H1 (cell line): ENCODE measurements around the gene CDH8. TPM values are rescaled to one million over a fixed set of nuclear protein-coding genes. Genes with fewer than 3 reads are reported as not detected.

Source experiments
- CTCF ChIA-PET: fragments of 300-600 bp; sonication (Branson Sonifier 250); formaldehyde crosslinking; loops from one replicate; lab custom pipeline; 2021; ENCODE audit not compliant: partially characterized antibody; lab: Charles Lee
- POLR2A ChIA-PET: fragments of 300-600 bp; sonication (Branson Sonifier 250); formaldehyde crosslinking; loops from one replicate; lab custom pipeline; 2021; ENCODE audit warnings: inconsistent platforms; ENCODE audit not compliant: partially characterized antibody; lab: Charles Lee
- DNase-seq, 2 experiments: peaks; one replicate each; pipeline versions ENCODE4 v3.0.0 to v3.0.0-alpha.2; 2010 to 2022; ENCODE audit warnings: low spot score in 2 of 2, low read depth in 1 of 2, mixed read lengths in 1 of 2
- FAIRE-seq: peaks from 2 replicates; lab custom pipeline; 2011; peaks lifted over from hg19 to GRCh38; lab: Jason Lieb, UNC
- H2AFZ ChIP-seq: 2 replicates; pipeline ENCODE4 v1.8.1; 2012; ENCODE audit warnings: low read length, inconsistent platforms
- H2AK5ac ChIP-seq: 2 replicates; pipeline ENCODE4 v1.6.1; 2013; ENCODE audit warnings: low read depth, low read length
- H2BK120ac ChIP-seq: replicated peaks from 2 replicates; pipeline ENCODE3; 2013; ENCODE audit warnings: low read depth, low read length, inconsistent platforms
- H2BK12ac ChIP-seq: 2 replicates; pipeline ENCODE4 v1.6.1; 2013; ENCODE audit warnings: low read depth, low read length
- H2BK15ac ChIP-seq: 2 replicates; pipeline ENCODE4 v1.6.1; 2013; ENCODE audit warnings: low read length
- H2BK20ac ChIP-seq: 2 replicates; pipeline ENCODE4 v1.6.1; 2013; ENCODE audit warnings: low read length
- H2BK5ac ChIP-seq: 2 replicates; pipeline ENCODE4 v1.6.1; 2013; ENCODE audit warnings: low read depth, low read length
- H3K14ac ChIP-seq: 2 replicates; pipeline ENCODE4 v1.6.1; 2013; ENCODE audit warnings: inconsistent platforms; ENCODE audit not compliant: insufficient read length
- H3K18ac ChIP-seq: 2 replicates; pipeline ENCODE4 v1.6.1; 2013; ENCODE audit warnings: low read length; ENCODE audit errors: extremely low read depth
- H3K23ac ChIP-seq: 2 replicates; pipeline ENCODE4 v1.6.1; 2013; ENCODE audit warnings: inconsistent platforms; ENCODE audit not compliant: insufficient read length
- H3K23me2 ChIP-seq: 2 replicates; pipeline ENCODE4 v1.6.1; 2013; ENCODE audit warnings: low read depth, low read length
- H3K27ac ChIP-seq: 2 replicates; pipeline ENCODE4 v1.6.1; 2011; ENCODE audit warnings: low read depth, low read length, inconsistent platforms
- H3K27me3 ChIP-seq, 4 experiments: replicated peaks in 1 of 4; 1 replicate in 1 of 4; 2 replicates in 3 of 4; pipeline versions ENCODE4 v1.6.1 to v1.8.1; 2011 to 2013; ENCODE audit warnings: low read length in 3 of 4, mild to moderate bottlenecking in 3 of 4, inconsistent platforms in 2 of 4, mixed read lengths in 2 of 4, moderate library complexity in 1 of 4; ENCODE audit not compliant: control insufficient read depth in 3 of 4, insufficient read depth in 3 of 4; ENCODE audit errors: extremely low read depth in 1 of 4
- H3K36me3 ChIP-seq, 4 experiments: 2 replicates each; pipeline versions ENCODE4 v1.6.1 to v1.8.1; 2011 to 2013; ENCODE audit warnings: mild to moderate bottlenecking in 4 of 4, low read length in 3 of 4, moderate library complexity in 2 of 4, control low read depth in 1 of 4, inconsistent platforms in 1 of 4; ENCODE audit not compliant: insufficient read depth in 4 of 4, control insufficient read depth in 2 of 4
- H3K4ac ChIP-seq: replicated peaks from 2 replicates; pipeline ENCODE3; 2013; ENCODE audit warnings: low read length, low read depth, mixed read lengths, inconsistent platforms; ENCODE audit not compliant: insufficient read length
- H3K4me1 ChIP-seq, 4 experiments: replicated peaks in 1 of 4; 1 replicate in 1 of 4; 2 replicates in 3 of 4; pipeline versions ENCODE4 v1.6.1 to v1.8.1; 2011 to 2013; ENCODE audit warnings: low read length in 3 of 4, inconsistent platforms in 2 of 4, mixed read lengths in 1 of 4; ENCODE audit not compliant: insufficient read depth in 4 of 4, control insufficient read depth in 3 of 4
- H3K4me2 ChIP-seq, 2 experiments: 2 replicates each; pipeline versions ENCODE4 v1.6.1 to v1.8.1; 2011 to 2013; ENCODE audit warnings: low read depth in 2 of 2, low read length in 2 of 2, control low read depth in 1 of 2, inconsistent platforms in 1 of 2, mild to moderate bottlenecking in 1 of 2; ENCODE audit not compliant: insufficient read depth in 1 of 2
- H3K4me3 ChIP-seq, 4 experiments: fragments of 200-600, 300-600 bp in 1 of 4; sonication (generic), shearing (Covaris generic), sonication (Bioruptor Twin) in 1 of 4; 2 replicates each; pipeline versions ENCODE4 v1.5.1 to v1.8.1; 2011 to 2016; ENCODE audit warnings: low read length in 4 of 4, low read depth in 3 of 4, control low read depth in 2 of 4, inconsistent platforms in 2 of 4, mild to moderate bottlenecking in 2 of 4, mixed read lengths in 1 of 4, moderate library complexity in 1 of 4; ENCODE audit not compliant: insufficient read depth in 2 of 4; ENCODE audit errors: extremely low read depth in 1 of 4
- H3K56ac ChIP-seq: replicated peaks from 2 replicates; pipeline ENCODE3; 2013; ENCODE audit warnings: low read depth, mild to moderate bottlenecking, mixed read lengths, low read length, inconsistent platforms; ENCODE audit not compliant: insufficient read length
- H3K79me1 ChIP-seq: 2 replicates; pipeline ENCODE4 v1.6.1; 2013; ENCODE audit warnings: low read depth, low read length, control low read depth
- H3K79me2 ChIP-seq, 2 experiments: 2 replicates each; pipeline versions ENCODE4 v1.6.1 to v1.8.1; 2012 to 2013; ENCODE audit warnings: low read length in 2 of 2, mild to moderate bottlenecking in 2 of 2, inconsistent platforms in 1 of 2; ENCODE audit not compliant: insufficient read depth in 2 of 2, control insufficient read depth in 1 of 2
- H3K9ac ChIP-seq, 4 experiments: replicated peaks in 1 of 4; 1 replicate in 1 of 4; 2 replicates in 3 of 4; pipeline versions ENCODE4 v1.6.1 to v1.8.1; 2011 to 2013; ENCODE audit warnings: low read depth in 3 of 4, low read length in 3 of 4, control low read depth in 2 of 4, mild to moderate bottlenecking in 2 of 4, moderate library complexity in 2 of 4, inconsistent platforms in 1 of 4; ENCODE audit errors: extremely low read depth in 1 of 4
- H3K9me3 ChIP-seq, 2 experiments: 2 replicates each; pipeline versions ENCODE4 v1.6.1 to v1.8.1; 2012 to 2013; ENCODE audit warnings: mild to moderate bottlenecking in 2 of 2, moderate library complexity in 2 of 2, control low read depth in 1 of 2, inconsistent platforms in 1 of 2, low read depth in 1 of 2, low read length in 1 of 2, mixed read lengths in 1 of 2; ENCODE audit not compliant: insufficient read depth in 2 of 2
- H4K20me1 ChIP-seq, 2 experiments: replicated peaks in 1 of 2; 2 replicates each; pipeline versions ENCODE3 to v1.8.1; 2011 to 2013; ENCODE audit warnings: inconsistent platforms in 2 of 2, low read length in 2 of 2, mild to moderate bottlenecking in 1 of 2; ENCODE audit not compliant: insufficient read depth in 2 of 2, control insufficient read depth in 1 of 2
- H4K5ac ChIP-seq: 2 replicates; pipeline ENCODE4 v1.6.1; 2013; ENCODE audit warnings: low read length, low read depth, mixed read lengths, inconsistent platforms; ENCODE audit not compliant: insufficient read length
- H4K8ac ChIP-seq: 2 replicates; pipeline ENCODE4 v1.8.0; 2013; ENCODE audit warnings: mild to moderate bottlenecking, moderate library complexity, low read length, inconsistent platforms; ENCODE audit not compliant: insufficient read depth; ENCODE audit errors: extremely low read depth
- H4K91ac ChIP-seq: replicated peaks from 2 replicates; pipeline ENCODE3; 2013; ENCODE audit warnings: low read length, mixed read lengths, inconsistent platforms; ENCODE audit not compliant: insufficient read length
- ATF2 ChIP-seq: IDR thresholded peaks from 2 replicates; pipeline ENCODE4 v1.6.1; 2012; ENCODE audit warnings: low read length, inconsistent platforms
- BACH1 ChIP-seq: IDR thresholded peaks from 2 replicates; pipeline ENCODE4 v1.6.1; 2012; ENCODE audit warnings: low read length, improper control_type of control experiment
- BRCA1 ChIP-seq: IDR thresholded peaks from 2 replicates; pipeline ENCODE4 v1.6.1; 2012; ENCODE audit warnings: low read depth, low read length, improper control_type of control experiment
- CHD1 ChIP-seq: IDR thresholded peaks from 2 replicates; pipeline ENCODE4 v1.6.1; 2012; ENCODE audit warnings: low read depth, low read length, improper control_type of control experiment
- E2F6 ChIP-seq: IDR thresholded peaks from 2 replicates; pipeline ENCODE4 v1.6.1; 2012; ENCODE audit warnings: inconsistent platforms
- TBP ChIP-seq: IDR thresholded peaks from 2 replicates; pipeline ENCODE4 v1.6.1; 2011; ENCODE audit warnings: low read depth, low read length, improper control_type of control experiment
- WGBS, 2 experiments: shearing (Covaris generic) in 1 of 2; methylation state at CpG; one replicate each; pipeline versions ENCODE4 v1.1.6 to v1.1.7; 2013 to 2015; ENCODE audit warnings: low lambda C conversion rate in 2 of 2, mixed read lengths in 2 of 2, inconsistent platforms in 1 of 2, low coverage in 1 of 2, missing lambda C conversion rate in 1 of 2; ENCODE audit not compliant: insufficient replicate concordance in 2 of 2, insufficient coverage in 1 of 2, insufficient read length in 1 of 2; ENCODE audit errors: extremely low coverage in 1 of 2, missing lambda C conversion rate in 1 of 2; 5-methylcytosine and 5-hydroxymethylcytosine counted together
- polyA plus RNA-seq, 7 experiments: library from polyadenylated mRNA; depleted of rRNA in 3 of 7; stranded (reverse) in 5 of 7; unstranded in 2 of 7; fragments of >200 nt in 5 of 7; fragments of 200-250 nt in 2 of 7; gene quantifications; 1 replicate in 5 of 7; 2 replicates in 1 of 7; 4 replicates in 1 of 7; pipeline versions ENCODE4 v1.2.1 to v1.2.3, GENCODE V29; 2011 to 2013; ENCODE audit warnings: missing spikeins in 2 of 7, mixed read lengths in 2 of 7
- total RNA-seq: library from RNA; stranded (reverse); fragmentation: NEBNext Ultra II Directional; extraction: Animal tissue kit (Norgen Biotek cat#: 25700); gene quantifications from 2 replicates; pipeline ENCODE4 v1.2.1, GENCODE V29; 2021
- TF ChIP-seq, protein P1 (sequence below): IDR thresholded peaks from 2 replicates; pipeline ENCODE4 v1.6.1; 2011; ENCODE audit warnings: low read length, improper control_type of control experiment

The CDH8 gene
- total and polyA plus RNA-seq, 2 of the 8 experiments (the other 6 are each of a cell fraction or from before 2014, with no cell fraction given), result 7.7 to 8.4 TPM

DNA sequence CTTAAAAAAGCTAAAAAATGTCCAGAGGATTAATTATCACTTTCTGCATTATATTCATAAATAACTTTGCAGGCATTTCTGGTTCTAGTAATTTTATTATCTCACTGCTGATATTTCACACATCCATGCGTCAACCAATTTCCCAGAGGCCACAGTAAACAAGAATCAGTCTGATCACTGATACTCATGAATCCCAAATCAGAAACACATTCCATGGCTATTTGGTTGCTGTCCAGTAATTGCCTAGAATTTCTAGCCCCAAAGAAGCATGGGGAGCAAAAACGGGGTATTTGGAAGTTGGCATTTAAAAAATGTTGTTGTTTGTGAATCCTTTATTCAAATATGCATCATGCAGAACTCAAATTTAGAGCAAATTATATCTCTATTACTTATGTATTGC, 244.8 kb downstream of the CDH8 start:
- ChIA-PET CTCF (no interaction called here), POLR2A (no interaction called here)
- Histone ChIP-seq H3K36me3 (no peaks in the 10 kb centered on the region), H3K4ac (no peak overlapping the region), H4K20me1 (no peaks in the 10 kb centered on the region), H4K5ac (no peak overlapping the region), H2BK5ac (no peak overlapping the region), H3K27me3 (peaks cover 0 to 1% (median 0%) of the 10 kb centered on the region in 4 experiments; a peak in 1 of 7 replicates), H3K4me1 (no peaks in the 10 kb centered on the region), H3K79me2 (no peaks in the 10 kb centered on the region), H4K8ac (no peak overlapping the region), H3K79me1 (no peaks in the 10 kb centered on the region), H3K9me3 (no peaks in the 10 kb centered on the region), H3K18ac (no peak overlapping the region), H2AFZ (no peak overlapping the region), H3K27ac (no peak overlapping the region), H2BK12ac (no peak overlapping the region), H3K14ac (no peak overlapping the region), H3K4me2 (no peak overlapping the region), H3K56ac (no peak overlapping the region), H2BK120ac (no peak overlapping the region), H2BK20ac (no peak overlapping the region), H2AK5ac (no peak overlapping the region), H4K91ac (no peak overlapping the region), H3K9ac (no peak overlapping the region), H3K23ac (no peak overlapping the region), H3K4me3 (no peak overlapping the region), H2BK15ac (no peak overlapping the region), H3K23me2 (no peaks in the 10 kb centered on the region)
- no peak for DNase-seq
- 80% methylated on average over 2 of the region's 2 CpGs; no CpG with 5 or more reads in 1 of the 2 experiments for WGBS, 2 experiments
- FAIRE-seq, result no peak
- TF ChIP-seq CHD1 (no peak), BRCA1 (no peak), ATF2 (no peak), E2F6 (no peak), TBP (no peak), BACH1 (no peak)
- TF ChIP-seq, protein P1, sequence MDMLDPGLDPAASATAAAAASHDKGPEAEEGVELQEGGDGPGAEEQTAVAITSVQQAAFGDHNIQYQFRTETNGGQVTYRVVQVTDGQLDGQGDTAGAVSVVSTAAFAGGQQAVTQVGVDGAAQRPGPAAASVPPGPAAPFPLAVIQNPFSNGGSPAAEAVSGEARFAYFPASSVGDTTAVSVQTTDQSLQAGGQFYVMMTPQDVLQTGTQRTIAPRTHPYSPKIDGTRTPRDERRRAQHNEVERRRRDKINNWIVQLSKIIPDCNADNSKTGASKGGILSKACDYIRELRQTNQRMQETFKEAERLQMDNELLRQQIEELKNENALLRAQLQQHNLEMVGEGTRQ, result no peak
